LNCAP (cell line): ENCODE measurements around the gene HMGB4.

Experiments
- TF ChIP-seq, protein P1 (sequence below): fragments of 450-650 bp; IDR thresholded peaks from 2 replicates; pipeline ENCODE4 v1.5.1; 2017; ENCODE audit warnings: mild to moderate bottlenecking

The HMGB4 gene

DNA sequence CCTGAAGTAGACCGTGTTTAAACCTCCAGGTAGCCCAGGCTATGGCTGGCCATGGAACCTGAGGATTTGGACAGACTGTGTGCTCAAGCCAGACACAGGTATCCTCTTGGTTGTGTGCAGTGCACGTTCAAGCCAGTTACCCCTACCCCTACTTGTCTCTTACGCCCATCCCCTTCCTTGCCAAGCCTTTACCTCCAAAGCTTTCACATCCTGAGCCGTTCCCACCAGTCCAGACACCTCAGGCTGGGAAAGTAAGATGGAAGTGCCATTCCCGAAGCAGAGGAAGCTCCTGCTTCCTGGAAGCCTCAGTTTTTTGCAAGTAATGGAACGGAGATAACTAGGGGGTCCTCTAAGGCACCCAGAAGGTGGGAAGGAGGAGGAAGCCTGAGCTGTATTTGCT, 41.5 kb upstream of the HMGB4 start:
- TF ChIP-seq, protein P1, sequence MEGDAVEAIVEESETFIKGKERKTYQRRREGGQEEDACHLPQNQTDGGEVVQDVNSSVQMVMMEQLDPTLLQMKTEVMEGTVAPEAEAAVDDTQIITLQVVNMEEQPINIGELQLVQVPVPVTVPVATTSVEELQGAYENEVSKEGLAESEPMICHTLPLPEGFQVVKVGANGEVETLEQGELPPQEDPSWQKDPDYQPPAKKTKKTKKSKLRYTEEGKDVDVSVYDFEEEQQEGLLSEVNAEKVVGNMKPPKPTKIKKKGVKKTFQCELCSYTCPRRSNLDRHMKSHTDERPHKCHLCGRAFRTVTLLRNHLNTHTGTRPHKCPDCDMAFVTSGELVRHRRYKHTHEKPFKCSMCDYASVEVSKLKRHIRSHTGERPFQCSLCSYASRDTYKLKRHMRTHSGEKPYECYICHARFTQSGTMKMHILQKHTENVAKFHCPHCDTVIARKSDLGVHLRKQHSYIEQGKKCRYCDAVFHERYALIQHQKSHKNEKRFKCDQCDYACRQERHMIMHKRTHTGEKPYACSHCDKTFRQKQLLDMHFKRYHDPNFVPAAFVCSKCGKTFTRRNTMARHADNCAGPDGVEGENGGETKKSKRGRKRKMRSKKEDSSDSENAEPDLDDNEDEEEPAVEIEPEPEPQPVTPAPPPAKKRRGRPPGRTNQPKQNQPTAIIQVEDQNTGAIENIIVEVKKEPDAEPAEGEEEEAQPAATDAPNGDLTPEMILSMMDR, result no peak

DNA sequence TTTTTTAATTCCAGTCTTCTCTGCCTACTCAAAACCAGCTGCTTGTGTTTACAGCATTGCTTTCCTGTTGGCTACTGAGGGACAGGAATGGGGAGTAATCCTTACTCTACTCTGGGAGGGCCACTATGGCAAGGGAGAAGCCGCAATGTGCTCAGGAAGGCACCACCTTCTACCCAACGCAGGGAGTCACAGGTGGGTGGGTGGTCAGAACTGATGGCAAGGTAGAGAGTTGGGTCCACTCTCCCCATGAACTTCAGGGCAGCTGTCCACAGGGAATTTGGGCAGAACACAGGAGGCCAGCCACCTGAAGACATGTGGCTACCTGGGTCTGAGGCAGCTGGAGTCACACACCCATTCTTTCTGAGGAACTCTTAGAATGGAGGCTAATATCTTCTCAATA, 40.5 kb upstream of the HMGB4 start:
- TF ChIP-seq, protein P1, result no peak

DNA sequence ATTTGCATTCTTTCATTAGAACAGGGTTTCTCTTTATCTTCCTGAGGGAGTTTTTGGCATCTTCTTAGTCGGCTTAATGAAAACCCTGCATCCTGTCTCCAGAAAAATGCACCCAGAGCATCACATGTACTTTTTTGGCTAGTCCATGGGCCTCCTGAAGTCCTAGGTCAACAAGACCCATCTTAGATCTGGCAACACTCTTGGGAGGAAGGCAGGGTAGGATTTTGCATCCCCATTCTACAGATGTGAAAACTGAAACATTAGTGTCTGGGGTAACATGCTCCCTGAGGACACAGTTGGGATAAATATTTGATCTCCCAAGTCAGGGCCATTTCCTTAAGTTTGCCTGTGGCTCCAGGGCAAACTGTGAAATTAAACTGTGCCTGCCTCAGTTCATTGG, 40.0 kb upstream of the HMGB4 start:
- TF ChIP-seq, protein P1, result no peak

DNA sequence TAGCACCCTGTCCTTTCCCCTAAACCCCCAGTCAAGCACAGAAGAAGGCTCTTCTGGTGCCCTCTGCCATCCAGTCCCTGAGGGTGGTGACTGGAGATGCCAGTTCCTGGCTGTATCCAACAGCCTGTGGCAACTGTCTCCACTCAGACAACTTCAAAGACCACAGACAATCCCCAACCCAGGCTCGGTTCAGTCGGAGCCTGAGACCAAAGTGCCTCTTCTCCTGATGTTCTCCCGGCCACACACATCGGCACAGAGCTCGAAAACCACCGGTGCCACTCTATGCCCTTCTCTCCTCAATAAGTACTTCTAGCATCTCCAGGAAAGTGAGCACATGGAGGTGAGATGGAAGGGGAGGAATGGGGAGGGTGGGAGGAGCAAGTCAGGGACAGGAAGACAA, 39.6 kb upstream of the HMGB4 start:
- TF ChIP-seq, protein P1, result no peak

DNA sequence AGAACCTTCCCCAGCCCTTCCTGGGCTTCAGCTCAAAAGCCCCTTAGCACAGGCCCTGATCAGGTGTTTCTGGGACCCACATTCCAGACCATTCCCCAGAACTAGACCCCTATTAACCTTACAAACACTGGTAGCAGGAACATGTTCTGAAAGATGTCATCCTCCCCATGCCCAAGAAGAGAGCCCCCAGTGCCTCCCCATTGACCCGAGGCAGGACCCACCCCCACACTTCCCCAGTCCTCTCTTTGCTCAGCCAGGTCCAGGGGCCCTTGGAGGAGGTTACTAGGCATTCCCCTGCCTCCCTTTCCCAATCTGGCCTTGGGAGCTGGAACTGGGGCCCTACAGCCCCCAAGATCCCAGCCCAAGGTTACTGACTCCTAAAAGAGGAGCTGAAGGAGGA, 38.9 kb upstream of the HMGB4 start:
- TF ChIP-seq, protein P1, result no peak

DNA sequence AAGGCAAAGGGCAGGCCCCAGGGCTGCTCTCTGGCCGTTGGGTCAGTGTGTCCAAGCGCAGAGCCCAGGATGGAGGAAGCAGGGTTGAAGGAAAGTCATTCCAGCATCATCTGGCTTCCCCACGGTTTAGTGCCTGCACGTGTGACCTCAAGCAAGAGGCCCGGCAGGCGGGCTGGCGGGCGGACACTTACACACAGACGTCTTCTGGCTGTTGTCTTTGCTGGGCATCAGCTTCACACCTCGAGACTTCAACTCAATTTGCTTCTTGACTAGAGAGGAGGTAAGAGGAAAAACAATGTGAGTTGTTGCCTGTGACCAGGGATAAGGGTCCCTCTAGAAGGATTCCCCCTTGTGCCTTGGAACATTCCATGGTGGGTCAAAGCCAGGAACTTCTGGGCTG, 38.4 kb upstream of the HMGB4 start:
- TF ChIP-seq, protein P1, result no peak

DNA sequence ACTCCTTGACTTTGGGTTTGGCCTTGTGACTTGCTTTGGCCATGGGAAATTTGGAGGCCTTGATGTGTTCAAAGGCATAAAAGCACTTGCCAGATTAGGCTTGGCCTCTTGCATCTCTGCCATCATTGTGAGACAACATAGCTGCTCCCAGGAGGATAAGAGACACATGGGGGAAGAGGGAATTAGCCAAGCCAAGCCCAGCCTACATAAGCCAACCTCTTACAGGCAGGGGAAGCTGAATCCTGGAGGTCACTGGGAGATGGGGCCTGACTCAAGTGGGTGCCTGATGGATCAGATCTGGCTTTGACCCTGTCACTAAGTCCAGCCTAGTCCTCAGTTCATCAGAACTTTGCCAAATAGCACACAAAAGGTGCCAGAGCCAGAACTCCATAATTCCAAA, 37.6 kb upstream of the HMGB4 start:
- TF ChIP-seq, protein P1, result no peak

DNA sequence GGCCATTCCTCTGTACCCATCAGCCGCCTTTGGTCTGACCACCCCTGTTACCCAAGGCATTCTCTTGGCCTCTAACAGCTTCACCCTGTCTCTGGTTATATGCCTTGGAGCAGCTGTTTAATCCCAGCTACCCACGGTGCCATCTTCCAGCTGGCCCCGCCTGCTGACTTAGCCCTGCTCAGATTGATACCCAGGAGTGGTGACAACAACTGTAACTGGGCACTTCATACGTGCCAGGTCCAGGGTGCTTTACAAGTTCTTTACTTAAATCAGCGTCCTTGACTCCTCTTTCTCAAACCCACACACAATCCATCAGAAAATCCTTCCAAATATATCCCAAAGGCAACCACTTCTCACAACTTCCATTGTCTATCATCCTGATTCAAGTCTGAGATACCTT, 37.2 kb upstream of the HMGB4 start:
- TF ChIP-seq, protein P1, result no peak
